HL-60 (cell line): Measurements from ENCODE around the gene AMY2B.
A peak's percentile ranks its signal among the peaks of the same experiment; 100 is the strongest.

Experiments used
- POLR2AphosphoS5 ChIP-seq: IDR thresholded peaks from 2 replicates; pipeline ENCODE4 v1.6.1; 2012; ENCODE audit warnings: low read depth
- SPI1 ChIP-seq: IDR thresholded peaks from 2 replicates; pipeline ENCODE4 v1.6.1; 2012; ENCODE audit warnings: low read depth, mild to moderate bottlenecking, borderline replicate concordance
- TF ChIP-seq, protein P1 (sequence below): IDR thresholded peaks from one replicate; pipeline ENCODE4 v1.5.1; 2011; ENCODE audit warnings: low read length, control low read depth, inconsistent platforms; ENCODE audit not compliant: insufficient read depth
- TF ChIP-seq, protein P2 (sequence below): IDR thresholded peaks from 2 replicates; pipeline ENCODE4 v1.6.1; 2012; ENCODE audit warnings: low read depth; ENCODE audit not compliant: insufficient replicate concordance

DNA sequence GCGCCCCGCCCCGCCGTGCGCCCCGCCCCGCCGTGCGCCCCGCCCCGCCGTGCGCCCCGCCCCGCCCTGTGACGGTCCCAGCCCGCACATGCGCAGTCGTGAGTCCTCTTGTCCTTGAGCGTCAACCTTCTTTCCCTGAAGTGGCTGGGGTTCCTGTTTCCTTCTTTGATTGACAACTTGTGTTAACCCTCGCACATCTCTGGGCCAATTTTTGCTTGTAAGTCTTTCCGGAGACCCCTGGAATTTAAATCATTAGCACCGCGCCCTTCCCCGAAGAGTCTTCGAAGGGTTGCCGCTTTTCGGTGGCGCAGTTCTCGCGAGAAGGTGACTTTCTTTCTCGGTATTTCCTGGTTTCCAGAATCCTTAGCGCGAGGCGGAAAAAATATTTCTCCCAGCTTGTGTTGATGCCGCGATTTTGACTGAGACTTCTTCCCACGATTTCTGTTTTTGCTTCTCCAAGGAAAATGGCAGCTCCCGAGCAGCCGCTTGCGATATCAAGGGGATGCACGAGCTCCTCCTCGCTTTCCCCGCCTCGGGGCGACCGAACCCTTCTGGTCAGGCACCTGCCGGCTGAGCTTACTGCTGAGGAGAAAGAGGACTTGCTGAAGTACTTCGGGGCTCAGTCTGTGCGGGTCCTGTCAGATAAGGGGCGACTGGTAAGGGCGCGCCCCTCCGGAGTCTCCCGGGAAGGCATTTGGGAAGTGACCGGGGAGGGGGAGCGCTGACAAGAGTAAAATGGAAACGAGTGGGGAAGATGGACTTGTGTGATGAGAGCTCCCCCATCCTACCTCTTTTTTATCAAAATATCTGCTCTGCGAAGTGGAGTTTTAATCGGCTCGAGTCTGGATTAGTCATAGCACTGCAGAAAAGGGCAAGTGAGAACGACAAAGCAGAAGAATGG, 45.5 kb upstream of the AMY2B start, which contains the start of gene RNPC3:
- TF ChIP-seq, protein P1, sequence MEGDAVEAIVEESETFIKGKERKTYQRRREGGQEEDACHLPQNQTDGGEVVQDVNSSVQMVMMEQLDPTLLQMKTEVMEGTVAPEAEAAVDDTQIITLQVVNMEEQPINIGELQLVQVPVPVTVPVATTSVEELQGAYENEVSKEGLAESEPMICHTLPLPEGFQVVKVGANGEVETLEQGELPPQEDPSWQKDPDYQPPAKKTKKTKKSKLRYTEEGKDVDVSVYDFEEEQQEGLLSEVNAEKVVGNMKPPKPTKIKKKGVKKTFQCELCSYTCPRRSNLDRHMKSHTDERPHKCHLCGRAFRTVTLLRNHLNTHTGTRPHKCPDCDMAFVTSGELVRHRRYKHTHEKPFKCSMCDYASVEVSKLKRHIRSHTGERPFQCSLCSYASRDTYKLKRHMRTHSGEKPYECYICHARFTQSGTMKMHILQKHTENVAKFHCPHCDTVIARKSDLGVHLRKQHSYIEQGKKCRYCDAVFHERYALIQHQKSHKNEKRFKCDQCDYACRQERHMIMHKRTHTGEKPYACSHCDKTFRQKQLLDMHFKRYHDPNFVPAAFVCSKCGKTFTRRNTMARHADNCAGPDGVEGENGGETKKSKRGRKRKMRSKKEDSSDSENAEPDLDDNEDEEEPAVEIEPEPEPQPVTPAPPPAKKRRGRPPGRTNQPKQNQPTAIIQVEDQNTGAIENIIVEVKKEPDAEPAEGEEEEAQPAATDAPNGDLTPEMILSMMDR: no peak
- TF ChIP-seq, protein P2, sequence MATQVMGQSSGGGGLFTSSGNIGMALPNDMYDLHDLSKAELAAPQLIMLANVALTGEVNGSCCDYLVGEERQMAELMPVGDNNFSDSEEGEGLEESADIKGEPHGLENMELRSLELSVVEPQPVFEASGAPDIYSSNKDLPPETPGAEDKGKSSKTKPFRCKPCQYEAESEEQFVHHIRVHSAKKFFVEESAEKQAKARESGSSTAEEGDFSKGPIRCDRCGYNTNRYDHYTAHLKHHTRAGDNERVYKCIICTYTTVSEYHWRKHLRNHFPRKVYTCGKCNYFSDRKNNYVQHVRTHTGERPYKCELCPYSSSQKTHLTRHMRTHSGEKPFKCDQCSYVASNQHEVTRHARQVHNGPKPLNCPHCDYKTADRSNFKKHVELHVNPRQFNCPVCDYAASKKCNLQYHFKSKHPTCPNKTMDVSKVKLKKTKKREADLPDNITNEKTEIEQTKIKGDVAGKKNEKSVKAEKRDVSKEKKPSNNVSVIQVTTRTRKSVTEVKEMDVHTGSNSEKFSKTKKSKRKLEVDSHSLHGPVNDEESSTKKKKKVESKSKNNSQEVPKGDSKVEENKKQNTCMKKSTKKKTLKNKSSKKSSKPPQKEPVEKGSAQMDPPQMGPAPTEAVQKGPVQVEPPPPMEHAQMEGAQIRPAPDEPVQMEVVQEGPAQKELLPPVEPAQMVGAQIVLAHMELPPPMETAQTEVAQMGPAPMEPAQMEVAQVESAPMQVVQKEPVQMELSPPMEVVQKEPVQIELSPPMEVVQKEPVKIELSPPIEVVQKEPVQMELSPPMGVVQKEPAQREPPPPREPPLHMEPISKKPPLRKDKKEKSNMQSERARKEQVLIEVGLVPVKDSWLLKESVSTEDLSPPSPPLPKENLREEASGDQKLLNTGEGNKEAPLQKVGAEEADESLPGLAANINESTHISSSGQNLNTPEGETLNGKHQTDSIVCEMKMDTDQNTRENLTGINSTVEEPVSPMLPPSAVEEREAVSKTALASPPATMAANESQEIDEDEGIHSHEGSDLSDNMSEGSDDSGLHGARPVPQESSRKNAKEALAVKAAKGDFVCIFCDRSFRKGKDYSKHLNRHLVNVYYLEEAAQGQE: no peak
- TF ChIP-seq POLR2AphosphoS5 (peak; percentile 74), SPI1 (peak; percentile 33; the same call in 1 of the 2 replicates)
